ENCODE data around the gene NCAM1.

The NCAM1 gene

GRCh38 chr11:112995423-112996090 lies 34.3 kb downstream of the NCAM1 start:
- Histone ChIP-seq H3K27me3 (ENCODE audit: insufficient read depth, poor library complexity, severe bottlenecking) (no peaks in the 10 kb centered on the region), H3K27ac (replicated peaks) (no peak overlapping the region), H3K4me3 (replicated peaks; ENCODE audit: insufficient read depth, low read length) (no peak overlapping the region)
- no peak for DNase-seq (ENCODE audit: low read depth in 1 of 2, low spot score in 1 of 2)
- TF ChIP-seq CTCF (IDR thresholded peaks at IDR 0.05; ENCODE audit: insufficient read depth, low read length) (no peak), GABPA (IDR thresholded peaks at IDR 0.05; ENCODE audit: low read depth) (no peak), SPI1 (IDR thresholded peaks at IDR 0.05; ENCODE audit: borderline replicate concordance, low read depth) (no peak), REST (IDR thresholded peaks at IDR 0.05; ENCODE audit: insufficient replicate concordance, low read depth) (no peak), POLR2AphosphoS5 (IDR thresholded peaks at IDR 0.05; ENCODE audit: low read depth) (no peak)

GRCh38 chr11:112996994-112997393 lies 35.8 kb downstream of the NCAM1 start:
- Histone ChIP-seq H3K4me3 (replicated peaks; ENCODE audit: insufficient read depth, low read length) (no peak overlapping the region), H3K27ac (replicated peaks) (no peak overlapping the region), H3K27me3 (ENCODE audit: insufficient read depth, poor library complexity, severe bottlenecking) (no peaks in the 10 kb centered on the region)
- DNase-seq (ENCODE audit: low read depth in 1 of 2, low spot score in 1 of 2): no peak
- TF ChIP-seq POLR2AphosphoS5 (IDR thresholded peaks at IDR 0.05; ENCODE audit: low read depth): no peak
- TF ChIP-seq SPI1 (IDR thresholded peaks at IDR 0.05; ENCODE audit: borderline replicate concordance, low read depth): no peak
- no peak for TF ChIP-seq CTCF (IDR thresholded peaks at IDR 0.05; ENCODE audit: insufficient read depth, low read length)
- no peak for TF ChIP-seq REST (IDR thresholded peaks at IDR 0.05; ENCODE audit: insufficient replicate concordance, low read depth)
- no peak for TF ChIP-seq GABPA (IDR thresholded peaks at IDR 0.05; ENCODE audit: low read depth)

- no peak for DNase-seq (ENCODE audit: low read depth in 1 of 2, low spot score in 1 of 2)
Observed at GRCh38 chr11:112997857-112998466, 36.7 kb downstream of the NCAM1 start.

More at GRCh38 chr11:112997857-112998466, 36.7 kb downstream of the NCAM1 start:
- no peak for TF ChIP-seq SPI1 (IDR thresholded peaks at IDR 0.05; ENCODE audit: borderline replicate concordance, low read depth)
- no peak for TF ChIP-seq CTCF (IDR thresholded peaks at IDR 0.05; ENCODE audit: insufficient read depth, low read length)
- no peak for TF ChIP-seq POLR2AphosphoS5 (IDR thresholded peaks at IDR 0.05; ENCODE audit: low read depth)
- TF ChIP-seq REST (IDR thresholded peaks at IDR 0.05; ENCODE audit: insufficient replicate concordance, low read depth): no peak
- Histone ChIP-seq H3K27ac (replicated peaks) (no peak overlapping the region), H3K27me3 (ENCODE audit: insufficient read depth, poor library complexity, severe bottlenecking) (no peaks in the 10 kb centered on the region), H3K4me3 (replicated peaks; ENCODE audit: insufficient read depth, low read length) (no peak overlapping the region)

Measured in HL-60 (cell line).